HG03097 (cell line): ENCODE results near the gene KLK1.
"Not testable (repeated sequence)": the region's sequence is repeated elsewhere in the genome, so short reads cannot be mapped to it uniquely, and the experiment has no call there.

Experiments
- ATAC-seq: cut with Tn5 transposase; IDR thresholded peaks from one replicate; pipeline ENCODE4 v1.9.1; 2021; ENCODE audit not compliant: unreplicated experiment, low FRiP score

Gene KLK1

DNA sequence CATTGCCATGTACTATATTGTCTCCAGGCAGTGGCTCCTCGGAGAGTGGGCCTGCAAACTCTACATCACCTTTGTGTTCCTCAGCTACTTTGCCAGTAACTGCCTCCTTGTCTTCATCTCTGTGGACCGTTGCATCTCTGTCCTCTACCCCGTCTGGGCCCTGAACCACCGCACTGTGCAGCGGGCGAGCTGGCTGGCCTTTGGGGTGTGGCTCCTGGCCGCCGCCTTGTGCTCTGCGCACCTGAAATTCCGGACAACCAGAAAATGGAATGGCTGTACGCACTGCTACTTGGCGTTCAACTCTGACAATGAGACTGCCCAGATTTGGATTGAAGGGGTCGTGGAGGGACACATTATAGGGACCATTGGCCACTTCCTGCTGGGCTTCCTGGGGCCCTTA is 52.7 kb downstream of the KLK1 start:
- no peak for ATAC-seq

DNA sequence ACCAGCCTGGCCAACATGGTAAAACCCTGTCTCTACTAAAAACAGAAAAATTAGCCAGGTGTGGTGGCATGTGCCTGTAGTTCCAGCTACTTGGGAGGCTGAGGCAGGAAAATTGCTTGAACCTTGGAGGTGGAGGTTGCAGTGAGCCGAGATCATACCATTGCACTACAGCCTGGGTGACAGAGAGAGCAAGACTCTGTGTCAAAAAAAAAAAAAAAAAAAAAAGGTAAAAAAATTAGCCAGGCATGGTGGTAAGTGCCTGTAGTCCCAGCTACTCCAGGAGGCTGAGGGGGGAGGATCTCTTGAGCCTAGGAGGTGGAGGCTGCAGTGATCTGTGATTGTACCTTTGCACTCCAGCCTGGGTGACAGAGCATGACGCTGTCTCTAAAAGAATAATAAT is 53.4 kb downstream of the KLK1 start, which contains the start of gene GPR32:
TSS of gene GPR32 (plus strand) at position 301 of the 400 bp plus-strand sequence. CDS start 137 bp downstream, outside the sequence.
- not testable (repeated sequence) for ATAC-seq
